Endodermal cell (in vitro differentiated cells): ENCODE data around the gene CARS1. TPM values are rescaled to one million over a fixed set of nuclear protein-coding genes. Genes with fewer than 3 reads are reported as not detected.

Experiments used
- DNase-seq: peaks from one replicate; pipeline ENCODE4 v3.0.0-alpha.2; 2017
- H3K27ac ChIP-seq: 2 replicates; pipeline ENCODE4 v1.5.1; 2013; ENCODE audit warnings: mild to moderate bottlenecking, low read depth, low read length, moderate library complexity
- H3K27me3 ChIP-seq: 2 replicates; pipeline ENCODE4 v1.6.1; 2013; ENCODE audit warnings: mild to moderate bottlenecking, low read length, moderate library complexity; ENCODE audit not compliant: insufficient read depth, control insufficient read depth, poor library complexity, severe bottlenecking
- H3K36me3 ChIP-seq: 2 replicates; pipeline ENCODE4 v1.7.0; 2013; ENCODE audit warnings: mild to moderate bottlenecking, low read length, moderate library complexity; ENCODE audit not compliant: control insufficient read depth, insufficient read depth
- H3K4me1 ChIP-seq: one replicate; pipeline ENCODE4 v1.7.0; 2013; ENCODE audit warnings: low read length; ENCODE audit not compliant: control insufficient read depth, insufficient read depth
- H3K4me3 ChIP-seq: 2 replicates; pipeline ENCODE4 v1.5.1; 2013; ENCODE audit warnings: mild to moderate bottlenecking, low read length, moderate library complexity
- H3K9ac ChIP-seq: 2 replicates; pipeline ENCODE4 v1.6.1; 2013; ENCODE audit warnings: mild to moderate bottlenecking, low read length, moderate library complexity; ENCODE audit not compliant: poor library complexity, severe bottlenecking; ENCODE audit errors: extremely low read depth
- H3K9me3 ChIP-seq: 2 replicates; pipeline ENCODE4 v1.6.1; 2013; ENCODE audit warnings: mild to moderate bottlenecking, low read length, moderate library complexity; ENCODE audit not compliant: control insufficient read depth
- H3K27ac Mint-ChIP-seq: 2 replicates; pipeline ENCODE4 v1.8.0; 2020; ENCODE audit warnings: mixed read lengths
- H3K27me3 Mint-ChIP-seq: 2 replicates; pipeline ENCODE4 v1.8.0; 2021; ENCODE audit warnings: mild to moderate bottlenecking, mixed read lengths; ENCODE audit not compliant: insufficient read depth
- H3K36me3 Mint-ChIP-seq: 2 replicates; pipeline ENCODE4 v1.8.0; 2020; ENCODE audit warnings: low read depth, mixed read lengths
- H3K4me1 Mint-ChIP-seq: 2 replicates; pipeline ENCODE4 v1.8.0; 2020; ENCODE audit warnings: mixed read lengths
- H3K4me3 Mint-ChIP-seq: 2 replicates; pipeline ENCODE4 v1.8.0; 2020; ENCODE audit warnings: mild to moderate bottlenecking, moderate library complexity, mixed read lengths
- H3K9me3 Mint-ChIP-seq: 2 replicates; pipeline ENCODE4 v1.8.0; 2020; ENCODE audit warnings: mild to moderate bottlenecking, mixed read lengths
- WGBS, 2 experiments: methylation state at CpG; one replicate each; pipeline versions ENCODE4 v1.1.5 to v1.1.7; 2013; ENCODE audit warnings: missing lambda C conversion rate in 2 of 2, mixed read lengths in 1 of 2; ENCODE audit not compliant: insufficient coverage in 1 of 2, insufficient read length in 1 of 2; 5-methylcytosine and 5-hydroxymethylcytosine counted together
- long read RNA-seq, 4 experiments: library from polyadenylated mRNA in 2 of 4; library from RNA in 1 of 4; library from capped mRNA in 1 of 4; stranded (forward) in 3 of 4; unstranded in 1 of 4; transcript quantifications; one replicate each; pipeline ENCODE4 v2.0.0, GENCODE V29; 2020 to 2021; ENCODE audit warnings: inconsistent platforms in 1 of 4
- polyA plus RNA-seq, 2 experiments: library from polyadenylated mRNA; stranded (reverse); fragments of 50-300 nt; gene quantifications; one replicate each; pipeline ENCODE4 v1.2.3, GENCODE V29; 2013
- total RNA-seq, 2 donors: library from RNA; stranded (reverse); fragmentation: NEBNext Ultra II Directional in 1 of 2; extraction: Animal tissue kit (Norgen Biotek cat#: 25700) in 1 of 2; gene quantifications; 2 replicates in 1 of 2; 3 replicates in 1 of 2; pipeline ENCODE4 v1.2.1, GENCODE V29; 2021
- TF ChIP-seq, protein P1 (sequence below): fragments of 200-600 bp; sonication (generic); conservative IDR thresholded peaks from 2 replicates; pipeline ENCODE4 v1.5.0; 2021; ENCODE audit warnings: antibody characterized with exemption, mild to moderate bottlenecking

CARS1 gene
- 10 to 100 TPM; 48.0 to 52.8 TPM for total RNA-seq
- 59.6 TPM for polyA plus RNA-seq (2013, experiment 1 of 2)
- 35.9 TPM for polyA plus RNA-seq (2013, experiment 2 of 2)
- long read RNA-seq, experiment 1, partial matches to known transcripts: 5 of 13 reads
- long read RNA-seq, experiment 1, other reads (novel, unspliced or antisense): 1 of 13 reads
- long read RNA-seq, experiment 2, transcript CARS-201 (22 exons, 2,491 nt): minor isoform, 18 of 120 reads
- long read RNA-seq, experiment 2, transcript CARS-202 (23 exons, 2,758 nt): minor isoform, 9 of 120 reads
- long read RNA-seq, experiment 2, transcript CARS-203 (22 exons, 2,685 nt): major isoform, 47 of 120 reads
- long read RNA-seq, experiment 2, partial matches to known transcripts: 12 of 120 reads
- long read RNA-seq, experiment 2, other reads (novel, unspliced or antisense): 34 of 120 reads
- long read RNA-seq, experiment 3, transcript CARS-202 (23 exons, 2,758 nt): minor isoform, 39 of 436 reads
- long read RNA-seq, experiment 3, transcript CARS-203 (22 exons, 2,685 nt): major isoform, 155 of 436 reads
- long read RNA-seq, experiment 3, transcript CARS-201 (22 exons, 2,491 nt): minor isoform, 59 of 436 reads
- long read RNA-seq, experiment 3, partial matches to known transcripts: 95 of 436 reads
- long read RNA-seq, experiment 3, other reads (novel, unspliced or antisense): 87 of 436 reads
- long read RNA-seq, experiment 4, transcript CARS-203 (22 exons, 2,685 nt): major isoform, 23 of 43 reads
- long read RNA-seq, experiment 4, transcript CARS-202 (23 exons, 2,758 nt): minor isoform, 5 of 43 reads
- long read RNA-seq, experiment 4, partial matches to known transcripts: 6 of 43 reads
- long read RNA-seq, experiment 4, other reads (novel, unspliced or antisense): 5 of 43 reads

- WGBS, 2 experiments: 3 to 4% methylated on average over 49 to 68 of the region's 68 CpGs
- H3K36me3 Mint-ChIP-seq: peaks cover 12% of the 10 kb centered on the region
Measured at GRCh38 chr11:3057069-3057963, at the start of gene CARS1. Gene CARS1, minus strand, starts transcription at chr11:3057423. Its CDS starts 56 bp downstream, at chr11:3057367.

GRCh38 chr11:3105791-3106735 lies 48.8 kb upstream of the CARS1 start:
- Histone ChIP-seq H3K27ac (no peak overlapping the region), H3K9ac (no peak overlapping the region), H3K27me3 (no peaks in the 10 kb centered on the region), H3K4me1 (no peaks in the 10 kb centered on the region), H3K9me3 (peaks cover under 1% of the 10 kb centered on the region), H3K36me3 (no peaks in the 10 kb centered on the region), H3K4me3 (no peak overlapping the region)
- H3K36me3 Mint-ChIP-seq: peaks cover under 1% of the 10 kb centered on the region
- 91 to 94% methylated on average over 17 to 41 of the region's 41 CpGs for WGBS, 2 experiments
- peaks cover 12% of the 10 kb centered on the region for H3K9me3 Mint-ChIP-seq
- H3K4me3 Mint-ChIP-seq: no peak overlapping the region
- H3K27me3 Mint-ChIP-seq: peaks cover 7% of the 10 kb centered on the region
- no peak overlapping the region for H3K27ac Mint-ChIP-seq
- TF ChIP-seq, protein P1, sequence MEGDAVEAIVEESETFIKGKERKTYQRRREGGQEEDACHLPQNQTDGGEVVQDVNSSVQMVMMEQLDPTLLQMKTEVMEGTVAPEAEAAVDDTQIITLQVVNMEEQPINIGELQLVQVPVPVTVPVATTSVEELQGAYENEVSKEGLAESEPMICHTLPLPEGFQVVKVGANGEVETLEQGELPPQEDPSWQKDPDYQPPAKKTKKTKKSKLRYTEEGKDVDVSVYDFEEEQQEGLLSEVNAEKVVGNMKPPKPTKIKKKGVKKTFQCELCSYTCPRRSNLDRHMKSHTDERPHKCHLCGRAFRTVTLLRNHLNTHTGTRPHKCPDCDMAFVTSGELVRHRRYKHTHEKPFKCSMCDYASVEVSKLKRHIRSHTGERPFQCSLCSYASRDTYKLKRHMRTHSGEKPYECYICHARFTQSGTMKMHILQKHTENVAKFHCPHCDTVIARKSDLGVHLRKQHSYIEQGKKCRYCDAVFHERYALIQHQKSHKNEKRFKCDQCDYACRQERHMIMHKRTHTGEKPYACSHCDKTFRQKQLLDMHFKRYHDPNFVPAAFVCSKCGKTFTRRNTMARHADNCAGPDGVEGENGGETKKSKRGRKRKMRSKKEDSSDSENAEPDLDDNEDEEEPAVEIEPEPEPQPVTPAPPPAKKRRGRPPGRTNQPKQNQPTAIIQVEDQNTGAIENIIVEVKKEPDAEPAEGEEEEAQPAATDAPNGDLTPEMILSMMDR: no peak
- H3K4me1 Mint-ChIP-seq: no peaks in the 10 kb centered on the region
- peak; percentile 34 for DNase-seq

More at GRCh38 chr11:3057069-3057963, at the start of gene CARS1:
- Mint-ChIP-seq H3K9me3 (no peaks in the 10 kb centered on the region), H3K4me3 (peak within 1 kb of the TSS; percentile 81), H3K27ac (peak within 1 kb of the TSS; percentile 94), H3K4me1 (peaks cover 6% of the 10 kb centered on the region), H3K27me3 (peaks cover 2% of the 10 kb centered on the region)
- H3K4me1 ChIP-seq: peaks cover 8% of the 10 kb centered on the region
- peak; percentile 99 for DNase-seq
- H3K27ac ChIP-seq: peak within 1 kb of the TSS; percentile 96
- H3K36me3 ChIP-seq: peaks cover 11% of the 10 kb centered on the region
- no peaks in the 10 kb centered on the region for H3K27me3 ChIP-seq
- peak within 1 kb of the TSS; percentile 84 for H3K4me3 ChIP-seq
- TF ChIP-seq, protein P1: no peak
- no peaks in the 10 kb centered on the region for H3K9me3 ChIP-seq
- peak within 1 kb of the TSS; percentile 93 for H3K9ac ChIP-seq
